Right renal pelvis (tissue), 4 donors: ENCODE data around the gene ANO9. TPM values are rescaled to one million over a fixed set of nuclear protein-coding genes. Genes with fewer than 3 reads are reported as not detected.
"Not testable (repeated sequence)": the region's sequence is repeated elsewhere in the genome, so short reads cannot be mapped to it uniquely, and the experiment has no call there.

Experiments used
- DNase-seq, 4 donors: peaks; one replicate each; pipeline ENCODE4 v3.0.0-alpha.2; 2013; ENCODE audit warnings: low read depth in 4 of 4, low spot score in 3 of 4, missing footprints in 1 of 4
- polyA plus RNA-seq, 4 donors: library from polyadenylated mRNA; unstranded; fragments of 120-200 nt; gene quantifications; one replicate each; pipeline ENCODE4 v1.2.1, GENCODE V29; 2013; ENCODE audit not compliant: insufficient read length in 4 of 4

The ANO9 gene
- polyA plus RNA-seq, 4 donors = 7.8 to 12.7 (median 9.6) TPM

- no peak for DNase-seq
Observed at GRCh38 chr11:471468-472145, 29.8 kb upstream of the ANO9 start.

GRCh38 chr11:469684-470560, 28.1 kb upstream of the ANO9 start:
- no peak for DNase-seq

GRCh38 chr11:469026-469683, 27.3 kb upstream of the ANO9 start:
- not testable (repeated sequence) for DNase-seq

GRCh38 chr11:468493-468892, 26.7 kb upstream of the ANO9 start:
- no peak for DNase-seq

GRCh38 chr11:468036-468435, 26.2 kb upstream of the ANO9 start:
- no peak for DNase-seq

GRCh38 chr11:465896-466530, 24.2 kb upstream of the ANO9 start:
- no peak for DNase-seq

- DNase-seq = no peak
Observed at GRCh38 chr11:464316-464715, 22.5 kb upstream of the ANO9 start.

- no peak for DNase-seq
Observed at GRCh38 chr11:462107-462890, 20.5 kb upstream of the ANO9 start.

- DNase-seq = no peak
Observed at GRCh38 chr11:461626-462025, 19.8 kb upstream of the ANO9 start.

GRCh38 chr11:460331-461199, 18.8 kb upstream of the ANO9 start:
- no peak for DNase-seq

- no peak for DNase-seq
Observed at GRCh38 chr11:459511-460220, 17.9 kb upstream of the ANO9 start.

- no peak for DNase-seq
Observed at GRCh38 chr11:457111-457760, 15.4 kb upstream of the ANO9 start.

- DNase-seq = no peak
Observed at GRCh38 chr11:456533-456932, 14.7 kb upstream of the ANO9 start.

- no peak for DNase-seq
Observed at GRCh38 chr11:455566-456147, 13.8 kb upstream of the ANO9 start.

- no peak for DNase-seq
Observed at GRCh38 chr11:454801-455565, 13.2 kb upstream of the ANO9 start.

GRCh38 chr11:454043-454442, 12.2 kb upstream of the ANO9 start:
- DNase-seq = no peak

- DNase-seq = no peak
Observed at GRCh38 chr11:453564-453963, 11.8 kb upstream of the ANO9 start.
